Stomach (tissue), 4 donors: ENCODE results near the gene CXCL3.

Experiments used
- CTCF ChIP-seq, 7 experiments: fragments of 450-650 bp in 4 of 7; fragments of 200-600 bp in 3 of 7; sonication (generic) in 3 of 7; IDR thresholded peaks; one replicate each; pipeline ENCODE4 v1.5.1; 2016 to 2019; ENCODE audit warnings: antibody characterized with exemption in 7 of 7, control low read depth in 2 of 7, mild to moderate bottlenecking in 1 of 7
- POLR2AphosphoS5 ChIP-seq, 3 donors: sonication (generic); formaldehyde crosslinking; IDR thresholded peaks; one replicate each; pipeline ENCODE4 v1.6.1; 2016; ENCODE audit warnings: antibody characterized with exemption in 3 of 3

GRCh38 chr4:74073358-74073757 lies 34.9 kb upstream of the CXCL3 start:
- no peak for TF ChIP-seq CTCF (IDR thresholded peaks at IDR 0.05)
- TF ChIP-seq POLR2AphosphoS5 (IDR thresholded peaks at IDR 0.05), result no peak
